GM12874 (cell line): Measurements from ENCODE around the gene POLR3E.

Experiments used
- CTCF ChIP-seq: IDR thresholded peaks from 2 replicates; pipeline ENCODE4 v1.5.1; 2011; ENCODE audit warnings: low read depth, mild to moderate bottlenecking, control low read depth, low read length, moderate library complexity; ENCODE audit not compliant: insufficient read depth

POLR3E gene

DNA sequence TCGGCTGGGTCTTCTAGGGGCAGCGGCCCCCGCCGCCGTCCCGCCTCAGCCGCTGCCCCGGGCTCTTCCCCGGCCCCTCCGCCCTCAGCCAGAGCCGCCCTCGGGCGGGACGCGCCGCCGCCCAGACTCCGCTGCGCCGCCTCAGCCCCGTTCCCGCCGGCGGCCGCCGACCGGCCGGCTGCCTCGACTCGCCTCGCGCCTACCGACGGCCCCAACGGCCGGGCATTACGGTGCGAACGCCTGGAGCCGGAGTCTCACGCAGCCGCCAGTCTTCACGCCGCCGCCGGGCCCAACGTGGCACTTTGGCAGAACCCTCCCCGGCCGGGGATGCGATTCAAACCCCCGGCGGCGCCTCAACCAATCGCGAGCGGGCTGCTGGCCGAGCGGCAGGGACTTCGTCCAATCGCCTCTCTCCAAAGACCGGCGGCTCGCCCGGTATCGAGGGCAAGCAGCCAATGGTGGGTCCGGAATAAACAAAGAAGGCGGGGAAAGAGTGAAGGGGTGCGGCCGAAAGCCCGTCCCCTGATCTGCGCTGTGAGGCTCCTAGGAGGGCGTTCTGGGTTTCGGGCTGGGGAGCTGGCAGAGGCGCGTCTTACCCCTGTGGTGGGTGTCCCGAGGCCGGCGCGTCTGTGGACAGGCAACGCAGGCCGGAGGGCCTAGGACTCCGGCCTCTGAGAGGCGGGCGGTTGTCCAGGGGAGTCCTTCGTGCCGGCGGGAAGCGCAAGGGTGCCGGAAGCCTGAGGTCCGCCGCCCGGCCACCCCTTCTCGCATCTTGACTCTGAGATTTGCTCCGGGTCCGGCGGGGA, 77.3 kb downstream of the POLR3E start, which contains the start of gene CDR2:
CDR2 (minus strand) TSS at position 309 of the 806 bp plus-strand sequence. CDS start 310 bp downstream, outside the sequence.
- no peak for TF ChIP-seq CTCF

- TF ChIP-seq CTCF: no peak
Measured at GRCh38 chr16:22375117-22375962, 78.1 kb downstream of the POLR3E start.

DNA sequence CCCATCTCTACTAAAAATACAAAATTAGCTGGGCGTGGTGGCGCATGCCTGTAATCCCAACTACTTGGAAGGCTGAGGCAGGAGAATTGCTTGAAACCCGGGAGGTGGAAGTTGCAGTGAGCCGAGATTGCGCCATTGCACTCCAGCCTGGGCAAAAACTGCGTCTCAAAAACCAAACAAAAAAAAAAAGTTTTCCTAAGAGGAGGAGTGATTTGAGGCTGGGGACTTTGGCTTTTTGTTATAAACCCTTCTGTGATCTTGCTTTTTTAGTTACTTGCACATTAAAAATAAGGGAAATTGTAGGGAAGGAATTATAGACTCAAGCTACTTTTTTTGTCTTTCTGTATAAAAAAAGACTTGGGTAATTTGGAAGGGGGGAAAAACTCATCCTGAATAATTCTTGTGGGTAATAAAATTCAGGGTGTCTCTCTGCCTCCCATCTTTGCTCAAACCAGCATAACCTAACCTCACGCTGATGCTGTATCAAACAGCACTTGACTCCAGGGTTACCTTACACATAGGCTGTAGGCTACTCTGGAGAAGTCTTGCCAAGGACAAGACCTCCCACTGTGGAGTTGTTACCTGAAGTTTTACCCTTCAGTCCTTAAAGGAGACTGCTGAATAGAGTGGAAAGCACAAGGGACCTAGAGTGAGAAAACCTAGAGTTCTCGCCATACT, 78.9 kb downstream of the POLR3E start:
- no peak for TF ChIP-seq CTCF

DNA sequence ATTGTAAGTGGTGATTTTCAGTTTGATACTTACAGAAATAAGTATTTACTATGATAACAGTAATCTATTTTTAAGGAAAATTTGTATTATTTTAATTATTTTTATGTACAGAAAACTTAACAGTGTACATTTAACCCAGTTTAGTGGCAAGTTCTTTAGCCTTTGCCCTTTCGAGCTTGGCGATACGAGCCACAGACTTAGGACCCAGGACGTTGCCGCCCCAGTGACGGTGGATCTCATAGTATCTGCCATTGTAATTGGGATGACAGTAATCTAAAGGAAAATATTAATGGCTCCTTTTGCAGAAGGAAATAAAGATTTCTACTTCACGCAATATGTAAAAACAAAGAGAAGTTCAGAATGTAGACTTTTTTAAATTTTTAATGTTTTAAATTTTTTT, 82.4 kb downstream of the POLR3E start:
- TF ChIP-seq CTCF: no peak

DNA sequence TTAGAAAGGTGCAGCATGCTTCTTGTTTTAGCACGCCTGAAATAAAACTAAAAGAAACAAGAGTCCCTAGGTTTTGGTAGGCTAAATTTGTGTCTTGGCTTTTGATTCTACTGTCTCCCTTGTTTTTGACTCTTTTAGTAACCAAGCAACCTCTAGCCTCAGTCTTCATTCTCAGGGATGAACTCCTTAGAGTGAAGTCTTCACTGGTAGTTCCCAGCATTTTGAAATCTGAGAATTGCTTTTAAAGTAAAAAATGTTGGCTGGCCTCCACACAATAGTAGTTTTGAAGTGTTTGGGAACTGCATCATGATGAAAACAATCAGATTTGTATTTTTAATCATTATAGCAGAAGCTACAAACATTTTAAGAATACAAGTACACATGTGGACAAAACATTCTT, 83.3 kb downstream of the POLR3E start:
- no peak for TF ChIP-seq CTCF

DNA sequence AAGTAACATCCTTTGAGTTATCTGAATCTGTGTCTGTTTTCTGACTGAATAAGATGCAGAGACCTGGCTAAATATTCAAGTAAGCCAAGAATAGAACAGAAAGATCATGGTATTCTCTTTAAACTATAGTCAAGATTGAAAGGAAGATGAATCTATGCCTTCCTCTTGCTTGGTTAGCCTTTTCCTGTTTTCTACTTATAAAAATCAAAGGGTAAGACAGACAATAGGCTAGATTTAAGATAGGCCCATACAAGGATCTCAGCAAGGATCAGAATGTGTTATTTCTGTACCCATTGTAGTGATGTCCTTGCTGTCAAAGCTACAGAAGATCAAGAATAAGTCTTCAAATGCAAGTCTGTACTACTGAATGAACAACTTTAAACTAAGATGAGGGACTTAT, 84.2 kb downstream of the POLR3E start:
- TF ChIP-seq CTCF: no peak

GRCh38 chr16:22383827-22384226, 86.6 kb downstream of the POLR3E start:
- TF ChIP-seq CTCF: no peak
